Fibroblast of skin of right quadriceps (primary cell): Measurements from ENCODE around the gene LRRC52.

Experiments used
- DNase-seq: peaks from one replicate; pipeline ENCODE4 v3.0.0-alpha.2; 2013

LRRC52 gene

GRCh38 chr1:165539306-165539705 is 4.5 kb upstream of the LRRC52 start:
- no peak for DNase-seq

GRCh38 chr1:165539908-165540307 is 3.9 kb upstream of the LRRC52 start:
- DNase-seq, result no peak

- no peak for DNase-seq
Measured at GRCh38 chr1:165542015-165542631, 1.7 kb upstream of the LRRC52 start.

- no peak for DNase-seq
Measured at GRCh38 chr1:165542647-165543046, 1.2 kb upstream of the LRRC52 start.

- DNase-seq, result no peak
Measured at GRCh38 chr1:165544996-165545395, 1.2 kb downstream of the LRRC52 start.

DNA sequence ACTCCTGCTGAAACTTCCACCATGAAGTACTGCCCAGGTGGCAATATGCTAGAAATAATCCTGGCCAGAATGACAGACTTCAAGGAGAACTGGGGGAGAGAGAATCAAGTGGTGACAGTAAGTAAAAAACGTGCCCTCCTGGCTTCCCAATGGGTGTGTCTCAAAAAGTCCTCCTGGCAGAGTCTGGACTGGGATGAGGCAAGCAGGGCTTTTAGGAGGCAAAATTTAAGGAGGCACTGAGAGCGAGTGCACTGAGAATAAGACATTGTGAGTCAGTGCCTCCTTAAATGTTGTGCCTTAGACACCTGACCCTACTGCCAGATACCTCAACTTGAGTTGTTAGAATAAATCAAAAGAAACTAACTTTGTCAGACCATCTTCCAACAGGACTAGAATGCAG is 2.2 kb downstream of the LRRC52 start:
- DNase-seq, result no peak

DNA sequence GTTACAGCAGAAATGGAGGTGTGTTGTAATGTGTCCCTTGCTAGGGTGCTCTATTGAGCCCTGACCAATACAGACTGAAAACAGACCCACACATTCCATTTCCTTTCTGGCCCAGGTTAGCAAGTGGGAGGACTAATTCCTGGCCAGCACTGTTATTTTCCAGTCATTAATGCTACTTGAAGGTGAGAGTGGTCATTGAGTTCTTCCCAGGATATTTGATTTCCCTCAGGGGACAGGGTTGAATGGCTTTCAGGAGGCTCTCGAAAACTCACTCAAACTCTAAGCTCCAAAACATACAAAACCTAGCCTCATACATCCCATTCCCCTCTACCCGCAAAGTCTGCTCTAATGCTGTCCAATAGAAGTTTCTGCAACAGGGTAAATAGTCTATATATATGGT is 6.2 kb downstream of the LRRC52 start:
- DNase-seq, result no peak

DNA sequence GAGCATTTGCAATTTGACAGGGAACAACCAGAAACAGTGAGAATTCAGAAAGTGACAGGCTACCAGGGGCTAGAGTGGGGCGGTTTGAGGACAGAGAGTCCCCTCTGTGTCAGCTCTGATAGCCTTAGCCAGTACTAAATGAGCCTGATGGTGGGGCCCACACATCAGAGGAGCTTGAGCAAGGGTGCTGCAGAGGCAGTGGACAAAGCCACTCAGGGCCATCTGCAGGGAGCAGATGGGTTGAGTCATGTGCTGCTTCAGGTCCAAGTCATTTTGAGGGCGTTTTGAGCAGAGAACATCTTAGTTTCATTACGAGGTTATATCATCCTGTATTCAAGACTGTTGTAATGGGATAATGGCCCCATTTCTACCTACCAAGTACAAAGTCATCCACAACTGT is 7.7 kb downstream of the LRRC52 start:
- no peak for DNase-seq

DNA sequence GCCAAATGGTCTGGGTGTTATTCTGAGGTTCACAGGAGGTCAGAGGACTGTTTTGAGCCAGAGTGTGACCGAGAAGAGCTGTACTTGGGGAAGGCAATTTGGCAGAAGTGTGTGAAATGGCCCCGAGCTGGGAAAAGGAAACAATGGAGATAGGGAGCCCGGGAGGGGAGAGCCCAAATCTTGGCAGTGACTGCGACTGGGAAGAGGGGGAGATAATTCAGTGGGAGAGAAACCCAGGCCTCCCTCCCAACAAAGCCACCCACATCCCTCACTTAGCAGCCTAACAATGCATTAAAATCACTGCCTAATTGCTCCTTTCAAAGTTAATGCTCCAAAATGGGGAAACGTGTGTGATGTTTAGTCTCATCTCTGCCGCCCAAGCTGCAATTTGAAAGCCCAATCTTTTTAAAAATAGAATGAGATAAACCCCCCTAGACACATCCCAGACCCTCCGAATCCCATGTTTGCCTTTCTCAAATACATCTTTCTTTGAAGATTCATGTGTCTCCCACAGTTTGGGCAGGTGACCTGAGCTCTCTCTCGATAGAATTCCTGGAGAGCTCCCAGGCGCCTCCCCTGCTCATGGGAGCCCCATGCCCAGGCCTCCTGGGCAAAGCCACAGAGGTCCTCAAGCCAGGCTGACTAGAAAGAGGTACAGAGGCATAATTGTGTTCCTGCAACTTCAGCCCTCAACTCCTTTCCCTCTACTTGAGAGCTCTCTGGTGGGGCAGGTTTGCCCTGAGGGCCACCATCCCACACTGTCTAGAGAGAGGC is 17.3 kb downstream of the LRRC52 start:
- DNase-seq, result no peak

- DNase-seq, result peak; percentile 15
Measured at GRCh38 chr1:165562571-165562970, 18.8 kb downstream of the LRRC52 start.

DNA sequence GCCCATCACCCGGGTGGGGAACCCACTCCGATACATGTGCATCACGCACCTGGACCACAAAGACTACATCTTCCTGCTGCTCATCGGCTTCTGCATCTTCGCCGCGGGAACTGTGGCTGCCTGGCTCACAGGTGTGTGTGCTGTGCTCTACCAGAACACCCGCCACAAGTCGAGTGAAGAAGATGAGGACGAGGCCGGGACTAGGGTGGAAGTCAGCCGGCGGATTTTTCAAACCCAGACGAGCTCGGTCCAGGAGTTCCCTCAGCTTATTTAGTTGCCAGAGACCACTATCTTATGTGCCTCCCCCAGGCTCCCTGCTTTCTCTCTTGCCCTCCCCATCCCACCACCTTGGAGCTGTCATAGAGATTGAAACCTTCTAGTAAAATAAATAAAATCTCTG is 19.8 kb downstream of the LRRC52 start:
- DNase-seq, result no peak

DNA sequence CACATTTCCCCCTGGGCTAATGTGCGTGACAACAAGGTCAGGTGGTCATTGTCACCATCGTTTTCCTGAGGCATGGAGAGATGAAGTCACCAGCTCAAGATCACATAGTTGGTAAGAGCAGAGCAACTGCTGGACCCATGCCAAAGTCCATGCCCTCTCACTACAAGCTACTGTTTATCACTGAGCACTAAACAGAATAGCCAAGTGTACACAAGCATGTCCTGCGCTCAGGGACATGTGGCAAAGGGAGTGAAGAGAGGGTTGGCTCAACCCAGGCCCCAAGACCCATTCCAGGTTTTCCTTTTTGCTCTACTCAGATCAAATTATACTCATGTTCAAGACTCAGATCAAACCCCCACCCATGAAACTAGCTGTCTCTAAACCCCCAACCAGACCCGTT is 20.8 kb downstream of the LRRC52 start:
- DNase-seq, result no peak

- no peak for DNase-seq
Measured at GRCh38 chr1:165565751-165566490, 22.1 kb downstream of the LRRC52 start.

DNA sequence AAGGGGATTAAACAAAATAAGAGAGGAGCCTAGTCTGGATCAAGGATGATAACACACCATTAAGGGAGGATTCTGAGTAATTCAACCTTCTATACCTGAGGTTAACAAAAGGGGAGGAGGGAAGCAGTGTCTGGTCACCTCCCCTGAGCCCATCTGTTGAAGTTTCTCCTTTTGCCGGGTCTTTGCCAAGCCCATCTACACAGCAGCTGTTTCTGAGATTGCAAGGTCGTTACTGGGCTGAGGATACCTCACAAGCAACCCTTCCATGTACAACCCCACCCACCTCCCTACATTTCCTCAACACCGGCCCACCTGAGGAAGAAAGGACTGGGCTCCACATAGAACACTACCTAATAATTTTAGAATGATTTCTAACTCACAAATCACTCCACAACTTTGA is 26.3 kb downstream of the LRRC52 start:
- DNase-seq, result no peak

- DNase-seq, result no peak
Measured at GRCh38 chr1:165573787-165574186, 30.0 kb downstream of the LRRC52 start.

GRCh38 chr1:165574295-165574694 is 30.5 kb downstream of the LRRC52 start:
- DNase-seq, result no peak

- DNase-seq, result no peak
Measured at GRCh38 chr1:165575468-165576099, 31.8 kb downstream of the LRRC52 start.

- peak; percentile 2 for DNase-seq
Measured at GRCh38 chr1:165576536-165576935, 32.7 kb downstream of the LRRC52 start.

GRCh38 chr1:165577707-165578106 is 33.9 kb downstream of the LRRC52 start:
- no peak for DNase-seq

- peak; percentile 79 for DNase-seq
Measured at GRCh38 chr1:165580931-165581871, 37.4 kb downstream of the LRRC52 start.

DNA sequence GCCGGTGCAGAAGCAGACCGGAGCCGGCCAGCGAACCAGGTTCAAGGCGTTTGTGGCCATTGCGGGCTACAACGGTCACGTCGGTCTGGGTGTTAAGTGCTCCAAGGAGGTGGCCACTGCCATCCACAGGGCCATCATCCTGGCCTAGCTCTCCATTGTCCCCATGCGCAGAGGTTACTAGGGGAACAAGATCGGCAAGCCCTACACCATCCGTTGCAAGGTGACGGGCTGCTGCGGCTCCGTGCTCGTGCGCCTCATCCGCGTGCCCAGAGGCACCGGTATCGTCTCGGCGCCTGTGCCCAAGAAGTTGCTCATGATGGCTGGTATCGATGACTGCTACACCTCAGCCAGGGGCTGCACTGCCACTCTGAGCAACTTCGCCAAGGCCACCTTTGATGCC is 38.1 kb downstream of the LRRC52 start:
- DNase-seq, result no peak

- no peak for DNase-seq
Measured at GRCh38 chr1:165586398-165586797, 42.6 kb downstream of the LRRC52 start.
